HG03196 (cell line): Measurements from ENCODE around the gene GYG2.
A peak's percentile ranks its signal among the peaks of the same experiment; 100 is the strongest.
"Not testable (repeated sequence)": the region's sequence is repeated elsewhere in the genome, so short reads cannot be mapped to it uniquely, and the experiment has no call there.

Source experiments
- ATAC-seq: cut with Tn5 transposase; IDR thresholded peaks from one replicate; pipeline ENCODE4 v1.9.1; 2021; ENCODE audit not compliant: unreplicated experiment

Gene GYG2

GRCh38 chrX:2898846-2899512 lies 70.2 kb downstream of the GYG2 start:
- ATAC-seq, result no peak

DNA sequence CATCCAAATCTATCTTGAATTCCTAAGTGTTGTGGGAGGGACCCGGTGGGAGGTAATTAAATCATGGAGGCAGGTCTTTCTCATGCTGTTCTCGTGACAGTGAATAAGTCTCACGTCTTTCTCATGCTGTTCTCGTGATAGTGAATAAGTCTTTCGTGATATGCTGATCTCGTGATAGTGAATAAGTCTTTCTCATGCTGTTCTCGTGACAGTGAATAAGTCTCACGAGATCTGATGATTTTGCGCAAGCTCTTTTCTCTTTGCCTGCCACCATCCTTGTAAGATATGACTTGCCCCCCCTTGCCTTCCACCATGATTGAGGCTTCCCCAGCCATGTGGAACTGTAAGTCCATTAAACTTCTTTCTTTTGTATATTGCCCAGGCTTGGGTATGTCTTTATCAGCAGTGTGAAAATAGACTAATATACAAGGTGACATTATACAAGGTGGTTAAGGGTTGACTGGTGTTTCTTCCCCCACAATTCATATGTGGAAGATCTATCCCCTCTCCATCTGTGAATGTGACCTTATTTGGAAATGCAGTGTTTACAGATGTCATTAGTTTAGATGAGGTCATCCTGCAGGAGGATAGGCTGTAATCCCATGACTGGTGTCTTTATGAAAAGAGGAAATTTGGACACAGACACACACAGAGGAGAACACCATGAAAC lies 72.8 kb downstream of the GYG2 start:
- no peak for ATAC-seq

DNA sequence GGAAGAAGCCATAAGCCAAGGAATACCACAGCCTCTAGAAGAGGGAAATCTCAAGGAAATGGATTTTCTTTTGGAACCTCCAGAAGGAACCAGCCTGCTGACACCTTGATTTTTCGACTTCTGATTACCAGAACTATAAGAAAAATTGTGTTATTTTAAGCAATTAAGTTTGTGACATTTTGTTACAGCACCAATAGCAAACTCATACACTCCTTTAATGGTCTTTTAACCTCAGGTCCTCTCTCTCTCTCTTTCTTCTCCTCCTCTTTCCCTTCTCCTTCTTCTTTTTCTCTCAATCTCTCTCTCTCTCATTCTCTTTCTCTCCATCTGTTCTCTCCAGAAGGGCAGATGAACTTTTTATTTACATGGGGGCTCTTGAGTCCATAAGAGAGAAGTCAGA lies 74.1 kb downstream of the GYG2 start:
- ATAC-seq, result no peak

DNA sequence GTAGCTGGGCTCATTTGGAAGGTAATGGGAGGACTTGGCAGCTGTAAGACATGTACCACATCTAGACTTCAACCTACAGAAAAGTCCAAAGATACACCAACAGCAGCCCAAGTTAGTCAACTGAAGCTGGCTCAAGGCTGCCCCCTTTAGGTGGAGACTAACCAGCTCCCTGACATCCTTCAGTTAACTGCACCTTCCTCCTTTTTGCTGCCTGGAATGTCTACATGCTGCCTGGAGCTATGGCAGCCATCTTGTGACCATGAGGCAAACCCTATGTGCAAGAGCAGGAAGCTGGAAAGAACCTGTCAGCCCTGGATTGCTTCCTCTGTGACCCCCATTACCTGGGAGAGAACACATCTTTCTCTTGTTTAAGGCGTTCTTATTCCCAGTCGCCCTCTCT lies 74.6 kb downstream of the GYG2 start:
- no peak for ATAC-seq

GRCh38 chrX:2907295-2907694 lies 78.6 kb downstream of the GYG2 start:
- no peak for ATAC-seq

- no peak for ATAC-seq
These were observed 79.5 kb downstream of the GYG2 start for GRCh38 chrX:2908125-2908685.

DNA sequence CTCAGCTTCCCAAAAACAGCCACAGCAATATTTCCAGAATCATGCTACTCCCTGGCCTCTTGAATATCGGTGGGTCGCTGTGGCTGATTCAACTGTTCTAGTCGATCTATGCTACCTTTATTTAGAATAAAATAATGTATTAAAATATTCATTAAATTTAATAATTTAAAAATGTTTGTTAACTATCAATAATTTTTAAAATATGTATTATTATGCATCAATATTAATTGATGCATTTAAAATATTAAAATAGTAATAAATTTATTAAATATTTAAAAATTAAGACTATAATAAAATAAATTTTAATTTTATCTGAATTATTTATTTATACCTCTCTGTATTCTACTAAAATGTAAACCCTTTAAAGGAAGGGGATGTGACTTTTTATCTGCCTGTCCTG lies 81.4 kb downstream of the GYG2 start:
- ATAC-seq, result no peak

DNA sequence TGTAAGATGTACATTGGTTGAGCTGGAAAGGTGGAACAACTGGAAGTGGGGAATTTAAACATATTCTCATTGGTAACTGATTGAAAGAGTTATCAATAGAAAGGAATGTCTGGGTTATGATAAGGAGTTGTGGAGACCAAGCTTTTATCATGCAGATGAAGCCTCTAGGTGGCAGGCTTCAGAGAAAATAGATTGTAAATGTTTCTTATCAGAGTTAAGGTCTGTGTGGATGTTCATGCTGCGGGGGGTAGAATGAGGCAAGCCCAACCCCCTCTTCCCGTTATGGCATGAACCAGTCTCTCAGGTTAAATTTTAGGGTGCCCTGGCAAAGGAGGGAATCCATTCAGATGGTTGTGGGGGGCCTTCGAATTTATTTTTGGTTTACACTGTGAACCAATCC lies 84.4 kb downstream of the GYG2 start:
- ATAC-seq, result no peak

- no peak for ATAC-seq
These were observed 89.0 kb downstream of the GYG2 start for GRCh38 chrX:2917767-2918166.

DNA sequence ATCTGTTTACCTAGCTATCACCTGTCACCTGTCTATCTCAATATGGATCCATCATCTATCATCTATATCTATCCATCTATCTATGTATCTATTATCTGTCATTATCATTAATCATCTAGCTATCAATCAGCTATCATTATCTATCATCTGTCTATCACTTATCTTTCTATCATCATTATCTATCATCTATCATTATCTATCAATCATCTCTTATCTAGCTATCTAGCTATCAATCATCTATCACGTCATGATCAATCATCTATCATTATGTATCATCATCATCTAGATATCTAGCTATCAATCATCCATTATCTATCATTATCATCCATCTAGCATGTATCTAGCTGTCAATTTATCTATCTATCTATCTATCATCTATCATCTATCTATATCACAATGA lies 92.5 kb downstream of the GYG2 start:
- no peak for ATAC-seq

GRCh38 chrX:2921750-2922149 lies 93.0 kb downstream of the GYG2 start:
- no peak for ATAC-seq

GRCh38 chrX:2924151-2924550 lies 95.4 kb downstream of the GYG2 start:
- ATAC-seq, result no peak

DNA sequence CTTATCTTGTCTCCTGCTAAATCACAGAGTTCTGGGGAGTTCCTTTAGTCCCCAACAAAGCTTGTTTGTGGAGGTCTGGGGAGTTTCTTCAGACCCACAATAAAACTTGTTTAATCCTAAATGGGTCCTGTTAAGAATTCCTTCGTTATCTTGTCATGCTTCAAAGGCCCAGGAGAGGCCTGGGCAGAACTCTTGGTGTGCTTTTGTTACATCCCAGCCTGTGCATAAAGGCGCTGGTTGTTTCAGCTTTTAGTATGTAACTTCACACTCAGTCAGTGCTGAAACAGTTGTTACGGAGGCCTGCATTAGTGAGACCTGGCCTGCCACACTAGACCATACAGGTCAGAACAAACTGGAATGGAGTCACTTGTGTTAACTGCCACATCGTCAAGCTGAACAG lies 97.5 kb downstream of the GYG2 start:
- ATAC-seq, result not testable (repeated sequence)

DNA sequence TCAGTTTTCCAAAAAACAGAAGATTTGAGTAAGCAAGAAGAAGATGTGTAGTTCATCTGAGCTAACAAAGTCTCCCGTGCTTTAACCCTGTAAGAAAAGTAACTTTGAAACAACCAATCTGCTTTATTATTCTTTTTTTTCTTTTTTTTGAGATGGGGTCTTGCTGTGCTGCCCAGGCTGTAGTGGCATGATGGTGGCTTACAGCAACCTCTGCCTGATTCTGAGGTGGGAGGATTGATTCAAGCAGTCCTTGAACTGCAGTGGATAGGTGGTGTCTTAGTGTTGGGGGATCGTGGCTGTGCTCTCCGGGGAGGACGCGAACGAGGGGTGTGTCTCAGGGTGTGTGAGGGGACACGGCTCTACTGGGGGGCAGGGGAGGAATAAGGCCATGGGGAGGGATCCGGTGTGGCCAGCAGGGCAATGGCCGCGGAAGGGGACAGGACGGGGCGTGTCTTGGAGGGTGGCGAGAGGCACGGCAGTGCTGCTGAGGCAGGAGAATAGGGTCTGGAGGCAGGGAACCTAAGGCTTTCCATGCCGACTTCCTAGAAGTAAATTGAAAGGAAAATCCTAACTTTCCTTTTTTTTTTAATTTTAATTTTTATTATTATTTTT lies 98.0 kb downstream of the GYG2 start:
- no peak for ATAC-seq

- ATAC-seq, result no peak
These were observed 99.5 kb downstream of the GYG2 start for GRCh38 chrX:2928191-2928582.

GRCh38 chrX:2928583-2929434 lies 100.1 kb downstream of the GYG2 start, which contains the start of gene ARSD:
TSS of gene ARSD (minus strand) at chrX:2929339. CDS start at chrX:2929275, 64 bp downstream.
- peak; percentile 95 for ATAC-seq

DNA sequence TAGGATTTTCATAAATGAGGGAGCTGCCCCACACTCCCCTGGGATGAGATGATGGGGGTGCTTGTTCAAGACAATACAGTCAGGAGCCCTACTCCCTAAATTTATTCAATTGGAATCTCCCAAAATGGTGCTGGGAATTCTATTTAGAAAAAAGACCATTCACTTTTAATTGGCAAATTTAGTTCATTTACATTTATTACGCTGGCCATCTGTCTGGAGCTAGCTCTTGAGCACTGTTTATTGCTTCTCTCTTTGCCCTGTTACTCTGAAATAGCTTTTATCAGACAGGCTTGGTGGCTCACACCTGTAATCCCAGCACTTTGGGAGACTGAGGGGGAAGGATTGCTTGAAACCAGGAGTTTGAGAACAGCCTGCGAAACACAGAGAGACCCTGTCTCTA lies 102.4 kb downstream of the GYG2 start:
- no peak for ATAC-seq

GRCh38 chrX:2931612-2932011 lies 102.9 kb downstream of the GYG2 start:
- no peak for ATAC-seq
